IgD-negative memory B cell (primary cell): ENCODE data around the gene ZFAND2B. TPM values are rescaled to one million over a fixed set of nuclear protein-coding genes. Genes with fewer than 3 reads are reported as not detected.
A peak's percentile ranks its signal among the peaks of the same experiment; 100 is the strongest.

ENCODE experiments used
- H3K27ac Mint-ChIP-seq, 3 donors: one replicate each; pipeline ENCODE4 v1.8.0; 2020 to 2022; ENCODE audit warnings: mild to moderate bottlenecking in 3 of 3, mixed read lengths in 3 of 3, moderate library complexity in 1 of 3
- H3K27me3 Mint-ChIP-seq: one replicate; pipeline ENCODE4 v1.8.0; 2021; ENCODE audit warnings: mixed read lengths
- H3K36me3 Mint-ChIP-seq: one replicate; pipeline ENCODE4 v1.8.0; 2020; ENCODE audit warnings: mild to moderate bottlenecking, mixed read lengths
- H3K4me1 Mint-ChIP-seq, 3 donors: one replicate each; pipeline ENCODE4 v1.8.0; 2020 to 2022; ENCODE audit warnings: mixed read lengths in 3 of 3, mild to moderate bottlenecking in 1 of 3
- H3K4me3 Mint-ChIP-seq, 4 donors: one replicate each; pipeline ENCODE4 v1.8.0; 2020 to 2022; ENCODE audit warnings: mild to moderate bottlenecking in 4 of 4, mixed read lengths in 4 of 4, moderate library complexity in 3 of 4
- H3K9me3 Mint-ChIP-seq, 3 donors: one replicate each; pipeline ENCODE4 v1.8.0; 2020 to 2021; ENCODE audit warnings: mixed read lengths in 3 of 3, mild to moderate bottlenecking in 1 of 3
- polyA plus RNA-seq: library from polyadenylated mRNA; unstranded; fragments of 300-500 nt; fragmentation: Illumina TruSeq; gene quantifications from one replicate; pipeline ENCODE4 v1.2.3, GENCODE V29; 2021

The ZFAND2B gene
- polyA plus RNA-seq, result 64.8 TPM

DNA sequence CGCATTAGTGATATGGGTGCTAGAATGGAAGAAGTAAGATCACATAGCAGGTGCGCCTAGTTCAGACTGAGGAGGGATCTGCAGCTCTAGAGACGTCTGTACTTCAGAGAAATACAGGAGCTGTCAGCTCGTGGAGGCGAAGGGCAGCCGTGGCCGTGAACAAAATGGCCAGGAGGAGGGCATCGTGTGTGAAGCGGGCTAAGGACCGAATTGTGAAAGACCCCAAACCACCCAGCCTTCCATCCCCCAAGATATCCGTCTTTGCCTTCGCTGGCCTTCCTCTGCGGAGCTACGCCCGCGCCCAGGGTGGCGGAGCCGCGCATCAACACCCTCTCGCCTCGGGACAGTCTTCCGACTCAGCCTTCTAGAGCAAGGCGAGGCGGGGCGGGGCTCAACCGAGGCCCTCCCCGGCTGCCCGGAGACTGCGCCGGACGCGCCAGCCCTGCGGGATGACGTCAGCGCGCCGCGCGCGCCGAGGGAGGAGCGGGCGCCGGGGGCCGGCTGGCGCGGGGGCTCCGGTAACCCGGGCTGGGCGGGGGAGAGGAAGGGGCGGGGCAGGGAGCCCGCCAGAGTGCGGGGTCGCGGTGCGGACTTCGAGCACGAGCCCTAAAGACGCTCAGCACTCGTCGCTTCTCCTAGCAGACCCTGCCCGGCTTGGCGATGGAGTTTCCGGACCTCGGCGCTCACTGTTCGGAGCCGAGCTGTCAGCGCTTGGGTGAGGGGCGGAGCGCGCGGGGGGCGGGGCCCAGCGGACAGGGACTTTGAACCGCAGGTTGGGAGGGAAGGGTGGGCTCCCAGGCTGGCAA is at the start of gene ZFAND2B:
Gene ZFAND2B, plus strand, starts transcription at position 455 of the 806 bp plus-strand sequence. Its CDS starts 206 bp downstream, at position 661.
- Mint-ChIP-seq H3K4me3 (peak within 1 kb of the TSS; percentile 83 to 96 (median 94)), H3K4me1 (peaks cover 7 to 15% (median 11%) of the 10 kb centered on the region in 3 donors), H3K36me3 (no peaks in the 10 kb centered on the region), H3K27ac (peak within 1 kb of the TSS; percentile 76 to 98 (median 95)), H3K27me3 (no peaks in the 10 kb centered on the region), H3K9me3 (no peaks in the 10 kb centered on the region)

DNA sequence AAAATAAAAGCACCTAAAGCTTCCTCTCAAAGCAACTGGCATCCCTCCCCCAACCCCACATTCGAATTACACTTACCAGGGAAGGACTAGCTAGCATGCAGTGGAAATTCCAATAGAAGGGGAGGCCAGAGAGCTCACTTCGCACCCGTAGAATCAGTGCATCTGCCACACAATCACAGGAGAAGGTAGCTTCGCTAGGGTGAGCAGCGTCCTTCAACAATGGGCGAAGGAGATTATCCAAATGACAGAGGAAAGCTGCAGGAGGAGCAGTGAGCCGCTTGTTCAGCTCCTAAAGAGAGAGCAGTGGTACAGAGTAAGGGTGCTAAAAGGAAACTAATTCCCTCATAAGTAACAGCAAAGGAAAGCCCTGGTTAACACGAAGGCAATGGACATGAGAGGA is 49.2 kb upstream of the ZFAND2B start:
- H3K4me1 Mint-ChIP-seq, result peaks cover 6 to 22% (median 12%) of the 10 kb centered on the region in 3 donors
- H3K4me3 Mint-ChIP-seq, result peak overlapping the region in 1 of 4 donors; percentile 51
- H3K36me3 Mint-ChIP-seq, result peaks cover 5% of the 10 kb centered on the region
- no peak overlapping the region for H3K27ac Mint-ChIP-seq
- no peaks in the 10 kb centered on the region for H3K27me3 Mint-ChIP-seq
- no peaks in the 10 kb centered on the region for H3K9me3 Mint-ChIP-seq

GRCh38 chr2:219158025-219158424 is 48.6 kb upstream of the ZFAND2B start:
- Mint-ChIP-seq H3K9me3 (no peaks in the 10 kb centered on the region), H3K27me3 (no peaks in the 10 kb centered on the region), H3K27ac (no peak overlapping the region), H3K4me3 (no peak overlapping the region), H3K36me3 (peaks cover 5% of the 10 kb centered on the region), H3K4me1 (peaks cover 10 to 22% (median 12%) of the 10 kb centered on the region in 3 donors)

GRCh38 chr2:219158586-219158985 is 48.0 kb upstream of the ZFAND2B start:
- no peaks in the 10 kb centered on the region for H3K27me3 Mint-ChIP-seq
- H3K36me3 Mint-ChIP-seq, result peaks cover 5% of the 10 kb centered on the region
- peak overlapping the region in 1 of 3 donors; percentile 99 for H3K27ac Mint-ChIP-seq
- no peaks in the 10 kb centered on the region for H3K9me3 Mint-ChIP-seq
- H3K4me1 Mint-ChIP-seq, result peaks cover 11 to 22% (median 12%) of the 10 kb centered on the region in 3 donors
- peak overlapping the region in 1 of 4 donors; percentile 97 for H3K4me3 Mint-ChIP-seq

DNA sequence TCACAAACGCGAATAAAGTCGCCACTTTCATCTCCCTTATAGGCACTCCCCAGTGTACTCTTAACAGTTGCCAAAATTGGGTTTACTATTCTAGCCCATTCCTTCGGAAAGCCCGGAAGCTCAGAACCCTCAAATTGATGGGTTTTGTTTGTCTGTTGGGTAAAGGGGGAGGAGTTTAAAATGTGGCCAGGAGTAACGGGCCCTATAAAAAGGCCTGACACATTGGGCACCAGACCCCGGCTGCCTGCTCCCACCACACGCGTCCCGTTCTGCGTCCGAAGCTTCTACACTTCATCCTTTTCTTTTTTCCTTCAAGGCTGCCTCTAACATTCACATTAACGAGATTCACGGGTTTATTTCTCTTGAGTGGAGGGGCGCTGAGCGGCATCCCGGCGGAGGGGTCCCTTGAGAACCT is 46.8 kb upstream of the ZFAND2B start:
- Mint-ChIP-seq H3K36me3 (peaks cover 5% of the 10 kb centered on the region), H3K9me3 (no peaks in the 10 kb centered on the region), H3K4me1 (peaks cover 11 to 22% (median 12%) of the 10 kb centered on the region in 3 donors), H3K4me3 (peak overlapping the region; percentile 93 to 98 (median 96)), H3K27me3 (no peaks in the 10 kb centered on the region), H3K27ac (peak overlapping the region; percentile 97 to 99 (median 97))

- peaks cover 11 to 22% (median 12%) of the 10 kb centered on the region in 3 donors for H3K4me1 Mint-ChIP-seq
- H3K36me3 Mint-ChIP-seq, result peaks cover 5% of the 10 kb centered on the region
- peak within 1 kb of the TSS; percentile 93 to 98 (median 96) for H3K4me3 Mint-ChIP-seq
- peak within 1 kb of the TSS; percentile 97 to 99 (median 97) for H3K27ac Mint-ChIP-seq
- no peaks in the 10 kb centered on the region for H3K27me3 Mint-ChIP-seq
- H3K9me3 Mint-ChIP-seq, result no peaks in the 10 kb centered on the region
These were observed 46.2 kb upstream of the ZFAND2B start, which contains the start of gene NHEJ1 for GRCh38 chr2:219160186-219161017. TSS of gene NHEJ1 (minus strand) at chr2:219160815. CDS start at chr2:219158362, 2,453 bp downstream.

GRCh38 chr2:219161097-219161496 is 45.5 kb upstream of the ZFAND2B start:
- peak overlapping the region; percentile 33 to 99 (median 97) for H3K27ac Mint-ChIP-seq
- no peaks in the 10 kb centered on the region for H3K9me3 Mint-ChIP-seq
- peaks cover 11 to 22% (median 12%) of the 10 kb centered on the region in 3 donors for H3K4me1 Mint-ChIP-seq
- peaks cover 5% of the 10 kb centered on the region for H3K36me3 Mint-ChIP-seq
- peak overlapping the region; percentile 93 to 98 (median 96) for H3K4me3 Mint-ChIP-seq
- no peaks in the 10 kb centered on the region for H3K27me3 Mint-ChIP-seq

DNA sequence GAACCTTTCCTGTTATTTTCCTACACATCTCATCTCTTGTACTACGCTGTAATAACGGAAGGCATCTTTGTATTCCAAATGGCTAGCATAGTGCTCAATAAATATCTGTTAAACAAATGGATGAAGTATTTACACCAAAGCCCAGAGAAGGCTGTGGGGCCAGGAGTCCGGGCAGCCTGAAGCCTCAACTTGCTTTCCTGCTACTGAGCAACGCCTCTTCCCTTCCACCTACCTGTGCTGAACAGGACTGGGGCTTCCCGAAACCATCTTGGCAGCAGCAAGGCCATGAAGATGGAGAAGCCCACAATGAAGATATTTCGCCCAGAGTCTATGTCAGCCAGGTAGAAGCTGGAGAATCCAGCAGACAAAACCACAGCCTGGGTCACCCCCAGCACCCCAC is 43.4 kb upstream of the ZFAND2B start:
- Mint-ChIP-seq H3K4me3 (peak overlapping the region in 1 of 4 donors; percentile 97), H3K36me3 (peaks cover 3% of the 10 kb centered on the region), H3K9me3 (no peaks in the 10 kb centered on the region), H3K27ac (peak overlapping the region in 1 of 3 donors; percentile 33), H3K27me3 (no peaks in the 10 kb centered on the region), H3K4me1 (peaks cover 11 to 18% (median 12%) of the 10 kb centered on the region in 3 donors)

DNA sequence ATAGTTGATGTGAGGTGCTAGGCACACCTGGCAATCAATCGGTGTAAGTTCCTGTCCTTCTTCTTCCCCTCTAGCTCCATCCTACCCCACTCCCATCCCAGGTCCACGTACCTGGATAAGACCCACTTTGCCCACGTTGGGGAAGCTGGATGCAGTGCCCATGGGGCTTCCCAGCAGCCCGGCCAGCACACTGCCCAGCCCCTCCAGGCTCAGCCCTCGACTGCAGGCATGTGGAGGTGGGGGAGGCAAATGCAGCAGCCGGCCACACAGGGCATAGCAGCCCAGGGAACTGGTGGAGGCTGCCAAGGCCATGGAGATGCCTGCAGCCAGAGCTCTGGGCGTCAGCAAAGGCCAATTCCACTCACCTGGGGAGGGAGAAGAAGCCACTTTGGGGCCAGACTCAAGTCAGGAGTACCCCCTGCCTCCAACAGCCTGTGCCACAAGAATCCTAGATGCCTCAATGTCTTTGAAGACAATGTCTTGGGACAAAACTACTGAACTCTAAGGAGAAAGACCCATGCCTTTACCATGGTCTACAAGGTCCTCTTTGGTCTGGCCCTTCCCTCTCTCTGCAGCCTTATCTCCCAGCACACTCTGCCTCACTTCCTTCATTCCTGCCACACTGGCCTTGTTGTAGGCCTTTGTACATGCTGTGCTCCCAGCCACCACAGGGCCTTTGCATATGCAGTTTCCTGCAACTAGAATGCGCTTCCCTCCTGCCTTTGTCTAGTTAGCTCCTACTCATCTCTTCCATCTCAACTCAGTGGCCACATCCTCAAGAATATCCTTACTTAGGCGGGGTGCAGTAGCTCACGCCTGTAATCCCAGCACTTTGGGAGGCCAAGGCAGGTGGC is 41.3 kb upstream of the ZFAND2B start:
- H3K4me1 Mint-ChIP-seq, result peaks cover 6 to 11% (median 10%) of the 10 kb centered on the region in 3 donors
- H3K27me3 Mint-ChIP-seq, result no peaks in the 10 kb centered on the region
- H3K9me3 Mint-ChIP-seq, result no peaks in the 10 kb centered on the region
- H3K27ac Mint-ChIP-seq, result peak overlapping the region in 1 of 3 donors; percentile 14
- H3K4me3 Mint-ChIP-seq, result peak overlapping the region in 2 of 4 donors; percentile 39 to 48
- peaks cover 4% of the 10 kb centered on the region for H3K36me3 Mint-ChIP-seq

DNA sequence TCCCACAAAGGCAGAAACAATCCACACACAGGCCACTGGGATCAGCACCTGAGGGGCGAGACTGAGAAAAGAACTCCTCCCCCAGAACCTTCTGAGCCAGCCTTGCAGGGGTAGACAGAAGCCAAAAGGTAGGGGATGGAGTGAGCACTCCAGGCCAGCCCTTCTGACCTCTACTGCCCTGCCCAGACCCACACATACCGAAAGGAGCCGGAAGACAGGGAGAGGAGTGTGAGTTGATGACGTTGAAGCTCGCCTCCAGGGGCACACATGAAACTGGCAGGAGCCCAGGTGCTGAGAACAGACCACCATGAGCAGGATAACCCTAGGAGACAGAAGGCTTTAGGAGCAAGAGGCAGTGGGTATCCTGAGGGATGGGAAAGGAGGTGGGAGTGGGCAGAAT is 38.6 kb upstream of the ZFAND2B start:
- H3K36me3 Mint-ChIP-seq, result peaks cover 4% of the 10 kb centered on the region
- H3K9me3 Mint-ChIP-seq, result no peaks in the 10 kb centered on the region
- H3K27ac Mint-ChIP-seq, result no peak overlapping the region
- peak overlapping the region in 1 of 4 donors; percentile 32 for H3K4me3 Mint-ChIP-seq
- no peaks in the 10 kb centered on the region for H3K27me3 Mint-ChIP-seq
- peaks cover 3 to 13% (median 6%) of the 10 kb centered on the region in 3 donors for H3K4me1 Mint-ChIP-seq

GRCh38 chr2:219168526-219168925 is 38.1 kb upstream of the ZFAND2B start:
- Mint-ChIP-seq H3K4me3 (no peak overlapping the region), H3K36me3 (peaks cover 4% of the 10 kb centered on the region), H3K9me3 (no peaks in the 10 kb centered on the region), H3K27ac (no peak overlapping the region), H3K4me1 (peaks cover 4 to 13% (median 5%) of the 10 kb centered on the region in 3 donors), H3K27me3 (no peaks in the 10 kb centered on the region)

GRCh38 chr2:219168932-219169331 is 37.6 kb upstream of the ZFAND2B start:
- Mint-ChIP-seq H3K36me3 (peaks cover 4% of the 10 kb centered on the region), H3K4me1 (peaks cover 6 to 15% (median 6%) of the 10 kb centered on the region in 3 donors), H3K27ac (no peak overlapping the region), H3K4me3 (no peak overlapping the region), H3K27me3 (no peaks in the 10 kb centered on the region), H3K9me3 (no peaks in the 10 kb centered on the region)

- peaks cover 7 to 24% (median 14%) of the 10 kb centered on the region in 3 donors for H3K4me1 Mint-ChIP-seq
- no peaks in the 10 kb centered on the region for H3K27me3 Mint-ChIP-seq
- H3K9me3 Mint-ChIP-seq, result no peaks in the 10 kb centered on the region
- peaks cover 4% of the 10 kb centered on the region for H3K36me3 Mint-ChIP-seq
- peak within 1 kb of the TSS in 1 of 4 donors; percentile 77 for H3K4me3 Mint-ChIP-seq
- peak within 1 kb of the TSS in 2 of 3 donors; percentile 46 to 85 for H3K27ac Mint-ChIP-seq
These were observed 36.5 kb upstream of the ZFAND2B start, which contains the start of gene SLC23A3 for GRCh38 chr2:219169930-219170654. TSS of gene SLC23A3 (minus strand) at chr2:219170029. CDS start at chr2:219169984, 45 bp downstream.
